IMR-90 (cell line): ENCODE measurements around the gene CYB5D1. TPM values are rescaled to one million over a fixed set of nuclear protein-coding genes. Genes with fewer than 3 reads are reported as not detected.
A peak's percentile ranks its signal among the peaks of the same experiment; 100 is the strongest.

Source experiments
- RFX5 ChIP-seq: IDR thresholded peaks from 2 replicates; pipeline ENCODE4 v1.8.0; 2012; ENCODE audit warnings: low read depth, mild to moderate bottlenecking, low read length, moderate library complexity
- polyA plus RNA-seq, 3 experiments: library from polyadenylated mRNA; depleted of rRNA; stranded (reverse); fragments of >200 nt; gene quantifications; 2 replicates each; pipeline ENCODE4 v1.2.3, GENCODE V29; 2012; ENCODE audit warnings: low replicate concordance in 1 of 3
- total RNA-seq: library from RNA; depleted of rRNA; stranded (reverse); fragments of >200 nt; gene quantifications from 2 replicates; pipeline ENCODE4 v1.2.3, GENCODE V29; 2012
- TF ChIP-seq, protein P1 (sequence below): fragments of 150-350 bp; IDR thresholded peaks from 2 replicates; pipeline ENCODE4 v1.6.1; 2017; ENCODE audit warnings: mild to moderate bottlenecking, antibody characterized with exemption, low read length, low read depth

Gene CYB5D1
- total and polyA plus RNA-seq, 2 of the 4 experiments (the other 2 are of a cell fraction) = 8.8 to 10.8 TPM

DNA sequence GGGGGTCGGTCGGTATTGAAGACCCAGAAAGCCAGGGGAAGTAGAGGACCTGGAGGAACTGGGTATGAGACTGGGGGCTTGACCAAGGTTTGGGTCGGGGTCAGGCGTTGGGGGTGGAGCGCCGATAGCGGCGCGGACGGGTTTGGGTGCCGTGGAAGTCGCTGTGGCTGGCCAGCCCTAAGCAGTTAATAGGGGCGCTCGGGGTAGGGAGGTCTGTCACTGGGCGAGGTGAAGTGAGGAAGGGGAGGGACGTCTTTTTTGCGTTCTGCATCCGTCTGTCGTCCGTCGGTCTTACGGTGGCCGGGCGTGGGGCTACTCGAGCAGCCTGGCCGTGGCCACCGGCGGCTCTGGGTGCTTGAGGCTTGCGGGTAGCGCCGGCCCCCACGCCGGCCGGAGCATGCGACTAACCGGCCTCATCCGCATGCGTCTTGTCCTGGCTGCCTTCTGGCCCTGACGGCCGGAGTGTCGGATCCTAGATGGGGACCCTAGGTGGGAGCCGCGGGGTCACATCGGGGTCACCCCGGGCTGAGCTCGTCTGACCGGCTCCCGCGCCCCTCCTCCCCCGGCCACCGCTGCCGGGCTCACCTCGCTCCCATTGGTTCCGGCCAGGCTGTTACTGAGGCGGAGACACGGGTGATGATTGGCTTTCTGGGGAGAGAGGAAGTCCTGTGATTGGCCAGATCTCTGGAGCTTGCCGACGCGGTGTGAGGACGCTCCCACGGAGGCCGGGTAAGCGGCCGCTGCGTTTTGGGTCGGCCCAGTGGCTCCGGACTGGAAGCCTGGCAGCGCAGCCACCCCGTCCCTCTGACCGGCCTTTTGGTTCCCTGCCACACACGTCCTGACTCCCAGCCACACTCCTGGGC lies 13.3 kb upstream of the CYB5D1 start (continued):
- TF ChIP-seq, protein P1, sequence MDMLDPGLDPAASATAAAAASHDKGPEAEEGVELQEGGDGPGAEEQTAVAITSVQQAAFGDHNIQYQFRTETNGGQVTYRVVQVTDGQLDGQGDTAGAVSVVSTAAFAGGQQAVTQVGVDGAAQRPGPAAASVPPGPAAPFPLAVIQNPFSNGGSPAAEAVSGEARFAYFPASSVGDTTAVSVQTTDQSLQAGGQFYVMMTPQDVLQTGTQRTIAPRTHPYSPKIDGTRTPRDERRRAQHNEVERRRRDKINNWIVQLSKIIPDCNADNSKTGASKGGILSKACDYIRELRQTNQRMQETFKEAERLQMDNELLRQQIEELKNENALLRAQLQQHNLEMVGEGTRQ = peak; percentile 14; the same call in 1 of the 2 replicates
- TF ChIP-seq RFX5 = peak; percentile 79
